Neural cell (in vitro differentiated cells): Measurements from ENCODE around the gene NTF3. TPM values are rescaled to one million over a fixed set of nuclear protein-coding genes. Genes with fewer than 3 reads are reported as not detected.

Source experiments
- H2AFZ ChIP-seq: fragments of 200-600, 300-800 bp; sonication (generic), shearing (Covaris generic); 2 replicates; pipeline ENCODE4 v1.6.0; 2014; ENCODE audit warnings: low read depth, mild to moderate bottlenecking, antibody characterized with exemption, low read length, moderate library complexity
- H3F3A ChIP-seq: fragments of 200-600 bp; shearing (Covaris generic); 2 replicates; pipeline ENCODE4 v1.6.1; 2016; ENCODE audit warnings: mild to moderate bottlenecking, moderate library complexity, mixed read lengths, antibody characterized with exemption, low read length; ENCODE audit not compliant: insufficient read depth, poor library complexity, severe bottlenecking
- H3K27ac ChIP-seq: fragments of 200-600, 300-800 bp; sonication (generic), shearing (Covaris generic); 2 replicates; pipeline ENCODE4 v1.5.1; 2014; ENCODE audit warnings: mild to moderate bottlenecking, low read length, moderate library complexity
- H3K27me3 ChIP-seq: fragments of 300-800, 200-600 bp; sonication (generic), shearing (Covaris generic); 2 replicates; pipeline ENCODE4 v1.6.0; 2014; ENCODE audit warnings: mild to moderate bottlenecking, low read depth, low read length, moderate library complexity; ENCODE audit not compliant: insufficient read depth
- H3K36me3 ChIP-seq: fragments of 300-800, 200-600 bp; sonication (generic), shearing (Covaris generic); 2 replicates; pipeline ENCODE4 v1.5.1; 2014; ENCODE audit warnings: mild to moderate bottlenecking, antibody characterized with exemption, low read length, moderate library complexity; ENCODE audit not compliant: insufficient read depth
- H3K4me2 ChIP-seq: fragments of 300-800, 200-600 bp; sonication (generic), shearing (Covaris generic); 2 replicates; pipeline ENCODE4 v1.6.0; 2014; ENCODE audit warnings: mild to moderate bottlenecking, low read length
- H3K4me3 ChIP-seq: fragments of 300-800, 200-600 bp; sonication (generic), shearing (Covaris generic); 2 replicates; pipeline ENCODE4 v1.5.1; 2014; ENCODE audit warnings: mild to moderate bottlenecking, low read length, moderate library complexity
- H3K79me2 ChIP-seq: fragments of 200-600 bp; shearing (Covaris generic); replicated peaks from 2 replicates; pipeline ENCODE4 v1.6.0; 2014; ENCODE audit warnings: mild to moderate bottlenecking, low read length, moderate library complexity; ENCODE audit not compliant: insufficient read depth
- H3K9ac ChIP-seq: fragments of 300-800, 200-600 bp; sonication (generic), shearing (Covaris generic); 2 replicates; pipeline ENCODE4 v1.6.1; 2016; ENCODE audit warnings: mild to moderate bottlenecking, low read length, mixed read lengths
- H3K9me2 ChIP-seq: fragments of 200-600 bp; shearing (Covaris generic); 2 replicates; pipeline ENCODE4 v1.6.1; 2016; ENCODE audit warnings: mild to moderate bottlenecking, low read length, mixed read lengths; ENCODE audit not compliant: insufficient read depth
- H3K9me3 ChIP-seq: fragments of 200-600, 300-800 bp; sonication (generic), shearing (Covaris generic); 2 replicates; pipeline ENCODE4 v1.6.1; 2016; ENCODE audit warnings: mild to moderate bottlenecking, mixed run types, low read length, moderate library complexity, mixed read lengths
- H4K20me1 ChIP-seq: fragments of 200-600 bp; shearing (Covaris generic); 2 replicates; pipeline ENCODE4 v1.6.1; 2016; ENCODE audit warnings: mild to moderate bottlenecking, mixed run types; ENCODE audit not compliant: insufficient read depth
- EP300 ChIP-seq: fragments of 450-650 bp; conservative IDR thresholded peaks from 2 replicates; pipeline ENCODE4 v1.6.1; 2014; ENCODE audit warnings: antibody characterized with exemption, mild to moderate bottlenecking, moderate library complexity; ENCODE audit not compliant: poor library complexity, severe bottlenecking
- EZH2 ChIP-seq: fragments of 200-600, 300-800 bp; shearing (Covaris generic), sonication (generic); IDR thresholded peaks from 2 replicates; pipeline ENCODE4 v1.6.1; 2014; ENCODE audit warnings: antibody characterized with exemption, low read length, borderline replicate concordance, mild to moderate bottlenecking; ENCODE audit not compliant: insufficient read depth, poor library complexity, severe bottlenecking
- MXI1 ChIP-seq: fragments of 450-650 bp; conservative IDR thresholded peaks from 2 replicates; pipeline ENCODE4 v1.6.1; 2014; ENCODE audit warnings: antibody characterized with exemption, mild to moderate bottlenecking; ENCODE audit not compliant: poor library complexity, severe bottlenecking
- POLR2AphosphoS5 ChIP-seq: IDR thresholded peaks from 2 replicates; pipeline ENCODE4 v1.6.1; 2012
- RAD21 ChIP-seq: fragments of 450-650 bp; conservative IDR thresholded peaks from 2 replicates; pipeline ENCODE4 v1.6.1; 2014; ENCODE audit warnings: antibody characterized with exemption, mild to moderate bottlenecking, moderate library complexity
- SMC3 ChIP-seq: fragments of 450-650 bp; conservative IDR thresholded peaks from 2 replicates; pipeline ENCODE4 v1.6.1; 2014; ENCODE audit warnings: antibody characterized with exemption, mild to moderate bottlenecking, moderate library complexity; ENCODE audit not compliant: poor library complexity
- TAF1 ChIP-seq: IDR thresholded peaks from 2 replicates; pipeline ENCODE4 v1.6.1; 2012; ENCODE audit warnings: low read depth
- polyA plus RNA-seq: library from polyadenylated mRNA; depleted of rRNA; stranded (reverse); fragments of >200 nt; gene quantifications from 2 replicates; pipeline ENCODE4 v1.2.3, GENCODE V29; 2014
- TF ChIP-seq, protein P1 (sequence below): fragments of 450-650 bp; IDR thresholded peaks from 2 replicates; pipeline ENCODE4 v1.5.1; 2014; ENCODE audit warnings: antibody characterized with exemption, mild to moderate bottlenecking, moderate library complexity; ENCODE audit not compliant: poor library complexity, severe bottlenecking
- TF ChIP-seq, protein P2 (sequence below): IDR thresholded peaks from 2 replicates; pipeline ENCODE4 v1.6.1; 2012; ENCODE audit warnings: borderline replicate concordance

The NTF3 gene
- polyA plus RNA-seq, 1 donor from 2014 or later = not detected

DNA sequence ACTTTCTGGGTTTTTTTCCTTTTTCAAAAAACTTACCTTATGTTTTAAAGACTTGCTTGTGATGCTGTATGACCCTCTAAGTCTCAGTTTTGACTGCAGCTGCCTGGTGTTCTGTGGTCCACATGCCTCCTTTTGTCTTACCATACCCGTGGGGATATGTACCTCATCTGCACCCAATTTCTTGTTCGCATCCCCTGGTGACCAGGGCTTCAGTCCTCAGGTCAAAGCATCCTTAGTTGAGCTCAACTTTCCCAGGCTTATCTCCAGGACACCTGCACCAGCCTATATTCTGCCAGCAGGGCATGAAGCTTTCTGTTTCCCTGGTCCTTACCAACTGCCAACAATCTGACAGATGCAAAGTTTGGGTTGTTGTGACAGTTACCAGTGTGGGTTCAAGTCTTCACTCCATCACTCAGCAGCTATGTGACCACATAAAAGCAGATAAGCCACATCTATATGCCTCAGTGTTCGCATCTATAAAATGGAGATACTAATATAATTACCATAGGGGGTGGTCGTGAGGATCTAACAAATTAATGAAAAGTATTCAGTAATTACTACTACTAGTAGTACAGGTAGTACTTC lies 94.0 kb downstream of the NTF3 start:
- Histone ChIP-seq H3F3A (no peaks in the 10 kb centered on the region), H3K27me3 (no peaks in the 10 kb centered on the region), H3K9me3 (no peaks in the 10 kb centered on the region)

DNA sequence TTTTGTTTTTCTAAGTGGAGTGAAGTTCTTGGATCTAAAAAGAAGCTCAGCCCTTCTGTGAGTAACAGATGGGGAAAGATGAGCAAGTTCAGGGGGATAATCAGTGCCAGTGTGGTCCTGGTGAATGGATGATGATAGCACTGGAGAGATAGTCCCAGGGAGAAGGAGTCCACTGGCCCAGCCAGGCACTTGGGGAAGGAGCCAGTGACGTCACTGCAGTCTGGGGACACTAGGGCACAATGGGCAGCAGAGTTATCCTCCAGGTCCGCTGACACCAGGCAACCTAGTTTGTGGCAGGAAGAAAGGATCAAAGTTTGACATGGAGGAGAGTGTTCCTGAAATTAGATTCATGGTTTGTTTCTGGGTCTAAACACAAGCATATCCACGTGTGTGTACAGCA lies 101.5 kb downstream of the NTF3 start:
- no peaks in the 10 kb centered on the region for H3K9me2 ChIP-seq
- TF ChIP-seq, protein P1, sequence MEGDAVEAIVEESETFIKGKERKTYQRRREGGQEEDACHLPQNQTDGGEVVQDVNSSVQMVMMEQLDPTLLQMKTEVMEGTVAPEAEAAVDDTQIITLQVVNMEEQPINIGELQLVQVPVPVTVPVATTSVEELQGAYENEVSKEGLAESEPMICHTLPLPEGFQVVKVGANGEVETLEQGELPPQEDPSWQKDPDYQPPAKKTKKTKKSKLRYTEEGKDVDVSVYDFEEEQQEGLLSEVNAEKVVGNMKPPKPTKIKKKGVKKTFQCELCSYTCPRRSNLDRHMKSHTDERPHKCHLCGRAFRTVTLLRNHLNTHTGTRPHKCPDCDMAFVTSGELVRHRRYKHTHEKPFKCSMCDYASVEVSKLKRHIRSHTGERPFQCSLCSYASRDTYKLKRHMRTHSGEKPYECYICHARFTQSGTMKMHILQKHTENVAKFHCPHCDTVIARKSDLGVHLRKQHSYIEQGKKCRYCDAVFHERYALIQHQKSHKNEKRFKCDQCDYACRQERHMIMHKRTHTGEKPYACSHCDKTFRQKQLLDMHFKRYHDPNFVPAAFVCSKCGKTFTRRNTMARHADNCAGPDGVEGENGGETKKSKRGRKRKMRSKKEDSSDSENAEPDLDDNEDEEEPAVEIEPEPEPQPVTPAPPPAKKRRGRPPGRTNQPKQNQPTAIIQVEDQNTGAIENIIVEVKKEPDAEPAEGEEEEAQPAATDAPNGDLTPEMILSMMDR = no peak
- TF ChIP-seq SMC3 (no peak), MXI1 (no peak), RAD21 (no peak), POLR2AphosphoS5 (no peak), EZH2 (no peak), EP300 (no peak), TAF1 (no peak)
- TF ChIP-seq, protein P2, sequence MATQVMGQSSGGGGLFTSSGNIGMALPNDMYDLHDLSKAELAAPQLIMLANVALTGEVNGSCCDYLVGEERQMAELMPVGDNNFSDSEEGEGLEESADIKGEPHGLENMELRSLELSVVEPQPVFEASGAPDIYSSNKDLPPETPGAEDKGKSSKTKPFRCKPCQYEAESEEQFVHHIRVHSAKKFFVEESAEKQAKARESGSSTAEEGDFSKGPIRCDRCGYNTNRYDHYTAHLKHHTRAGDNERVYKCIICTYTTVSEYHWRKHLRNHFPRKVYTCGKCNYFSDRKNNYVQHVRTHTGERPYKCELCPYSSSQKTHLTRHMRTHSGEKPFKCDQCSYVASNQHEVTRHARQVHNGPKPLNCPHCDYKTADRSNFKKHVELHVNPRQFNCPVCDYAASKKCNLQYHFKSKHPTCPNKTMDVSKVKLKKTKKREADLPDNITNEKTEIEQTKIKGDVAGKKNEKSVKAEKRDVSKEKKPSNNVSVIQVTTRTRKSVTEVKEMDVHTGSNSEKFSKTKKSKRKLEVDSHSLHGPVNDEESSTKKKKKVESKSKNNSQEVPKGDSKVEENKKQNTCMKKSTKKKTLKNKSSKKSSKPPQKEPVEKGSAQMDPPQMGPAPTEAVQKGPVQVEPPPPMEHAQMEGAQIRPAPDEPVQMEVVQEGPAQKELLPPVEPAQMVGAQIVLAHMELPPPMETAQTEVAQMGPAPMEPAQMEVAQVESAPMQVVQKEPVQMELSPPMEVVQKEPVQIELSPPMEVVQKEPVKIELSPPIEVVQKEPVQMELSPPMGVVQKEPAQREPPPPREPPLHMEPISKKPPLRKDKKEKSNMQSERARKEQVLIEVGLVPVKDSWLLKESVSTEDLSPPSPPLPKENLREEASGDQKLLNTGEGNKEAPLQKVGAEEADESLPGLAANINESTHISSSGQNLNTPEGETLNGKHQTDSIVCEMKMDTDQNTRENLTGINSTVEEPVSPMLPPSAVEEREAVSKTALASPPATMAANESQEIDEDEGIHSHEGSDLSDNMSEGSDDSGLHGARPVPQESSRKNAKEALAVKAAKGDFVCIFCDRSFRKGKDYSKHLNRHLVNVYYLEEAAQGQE = no peak
- H3K79me2 ChIP-seq = no peaks in the 10 kb centered on the region
- H3K9me3 ChIP-seq = no peaks in the 10 kb centered on the region
- no peak overlapping the region for H3K27ac ChIP-seq
- no peak overlapping the region for H3K4me2 ChIP-seq
- H2AFZ ChIP-seq = no peak overlapping the region
- no peaks in the 10 kb centered on the region for H3K27me3 ChIP-seq
- no peaks in the 10 kb centered on the region for H3K36me3 ChIP-seq
- H4K20me1 ChIP-seq = no peaks in the 10 kb centered on the region
- H3K9ac ChIP-seq = no peak overlapping the region
- H3K4me3 ChIP-seq = no peak overlapping the region
- no peaks in the 10 kb centered on the region for H3F3A ChIP-seq

More for the DNA sequence above, 94.0 kb downstream of the NTF3 start:
- Histone ChIP-seq H3K9me2 (no peaks in the 10 kb centered on the region), H3K27ac (no peak overlapping the region), H2AFZ (no peak overlapping the region), H3K36me3 (no peaks in the 10 kb centered on the region), H3K4me2 (no peak overlapping the region), H3K79me2 (no peaks in the 10 kb centered on the region), H4K20me1 (no peaks in the 10 kb centered on the region), H3K4me3 (no peak overlapping the region), H3K9ac (no peak overlapping the region)
- TF ChIP-seq EZH2 (no peak), EP300 (no peak), SMC3 (no peak), MXI1 (no peak), RAD21 (no peak), TAF1 (no peak), POLR2AphosphoS5 (no peak)
- TF ChIP-seq, protein P1 = no peak
- TF ChIP-seq, protein P2 = no peak
